Measurements from ENCODE around the gene SNAI1. TPM values are rescaled to one million over a fixed set of nuclear protein-coding genes. Genes with fewer than 3 reads are reported as not detected.
"Not testable (repeated sequence)": the region's sequence is repeated elsewhere in the genome, so short reads cannot be mapped to it uniquely, and the experiment has no call there.

SNAI1 gene
- total RNA-seq, 1 donor, result 2.7 TPM

GRCh38 chr20:49973981-49974380 is 8.8 kb upstream of the SNAI1 start:
- no peak for TF ChIP-seq CTCF (IDR thresholded peaks at IDR 0.05; ENCODE audit: insufficient read depth, low read length)
- no peak overlapping the region for H3K4me3 ChIP-seq (ENCODE audit: low read depth, low read length)
- DNase-seq (ENCODE audit: low read depth), result peak; percentile 32

- no peak for TF ChIP-seq CTCF (IDR thresholded peaks at IDR 0.05; ENCODE audit: insufficient read depth, low read length)
- peak; percentile 31 for DNase-seq (ENCODE audit: low read depth)
- no peak overlapping the region for H3K4me3 ChIP-seq (ENCODE audit: low read depth, low read length)
These were observed 6.2 kb upstream of the SNAI1 start for GRCh38 chr20:49976542-49976941.

- not testable (repeated sequence) for DNase-seq (ENCODE audit: low read depth); H3K4me3 ChIP-seq (ENCODE audit: low read depth, low read length)
These were observed 5.0 kb upstream of the SNAI1 start for GRCh38 chr20:49977740-49978139.

- no peak for DNase-seq (ENCODE audit: low read depth)
- TF ChIP-seq CTCF (IDR thresholded peaks at IDR 0.05; ENCODE audit: insufficient read depth, low read length), result no peak
- no peak overlapping the region for H3K4me3 ChIP-seq (ENCODE audit: low read depth, low read length)
These were observed 4.1 kb upstream of the SNAI1 start for GRCh38 chr20:49978685-49979029.

DNA sequence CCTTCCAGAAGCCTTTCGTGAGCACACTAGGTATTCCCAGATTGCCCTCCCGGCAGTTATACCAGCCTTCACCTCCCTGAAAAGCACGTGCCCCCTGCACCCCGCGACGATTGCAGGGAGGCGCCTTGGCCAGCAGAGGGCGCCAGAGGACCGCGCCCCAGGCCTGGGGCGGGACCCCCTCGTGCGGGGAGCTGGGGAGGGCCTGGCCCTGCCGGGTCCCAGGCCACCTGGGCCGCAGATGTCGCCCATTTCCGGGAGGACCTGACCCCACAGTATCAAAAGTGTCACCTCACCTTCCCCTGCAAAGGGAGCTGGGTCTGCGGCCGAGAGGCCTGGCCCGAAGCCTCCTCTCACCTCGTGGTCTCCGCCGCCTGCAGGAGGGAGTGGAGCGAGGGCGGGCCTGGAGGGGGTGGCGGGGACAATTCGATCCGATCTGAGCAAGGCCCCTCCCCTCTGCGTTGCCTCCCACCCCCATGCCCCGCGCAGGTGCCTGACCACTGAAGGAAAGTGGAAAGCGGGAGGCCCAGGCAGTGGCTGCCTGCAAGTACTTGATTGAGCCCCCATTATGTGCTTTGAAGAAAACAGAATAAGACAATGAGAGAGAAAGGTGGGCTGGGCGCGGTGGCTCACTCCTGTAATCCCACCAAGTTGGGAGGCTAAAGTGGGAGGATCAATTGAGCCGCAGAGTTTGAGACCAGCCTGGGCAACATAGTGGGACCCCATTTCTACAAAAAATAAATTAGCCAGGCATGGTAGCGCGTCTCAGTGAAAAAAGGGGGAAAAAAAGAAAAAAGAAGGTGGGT is 3.5 kb upstream of the SNAI1 start:
- peak; percentile 91 for TF ChIP-seq CTCF (IDR thresholded peaks at IDR 0.05; ENCODE audit: insufficient read depth, low read length)
- DNase-seq (ENCODE audit: low read depth), result peak; percentile 13
- peak overlapping the region; percentile 50 for H3K4me3 ChIP-seq (ENCODE audit: low read depth, low read length)

DNA sequence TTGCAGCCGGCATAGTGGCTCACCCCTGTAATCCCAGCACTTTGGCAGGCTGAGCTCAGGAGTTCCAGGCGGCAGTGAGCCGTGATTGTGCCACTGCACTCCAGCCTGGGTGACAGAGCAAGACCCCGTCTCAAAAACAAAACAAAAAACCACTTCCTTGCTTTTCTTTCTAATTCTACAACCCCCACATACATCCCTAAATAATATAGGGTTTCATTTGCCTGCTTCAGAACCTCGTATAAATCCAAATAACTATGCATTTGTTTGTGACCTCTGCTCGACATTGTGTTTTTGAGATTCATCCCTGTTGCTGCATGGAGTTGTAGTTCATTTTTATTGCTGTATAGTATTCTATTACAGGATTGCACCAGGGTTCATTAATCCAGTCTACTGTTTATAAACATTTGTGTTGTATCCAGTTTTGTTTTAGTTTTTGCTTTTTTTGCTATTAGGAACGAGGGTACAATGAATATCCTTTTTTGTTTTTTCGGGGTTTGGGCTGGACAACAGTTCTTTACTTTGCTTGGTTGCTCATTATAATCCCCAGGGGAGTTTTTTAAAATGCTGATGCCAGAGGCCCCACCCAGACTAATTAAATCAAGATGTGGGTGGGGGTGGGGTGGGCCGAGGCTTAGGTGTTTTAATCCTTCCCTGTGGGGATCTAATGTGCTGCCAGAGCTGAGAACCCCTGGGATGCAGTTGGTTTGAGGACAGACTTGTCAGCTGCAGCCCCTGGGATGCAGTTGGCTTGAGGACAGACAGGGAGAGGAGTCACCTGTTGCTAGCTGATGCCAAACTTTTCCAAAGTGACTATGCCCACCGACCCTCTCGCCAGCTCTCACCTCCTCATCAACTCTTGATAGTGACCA is 2.4 kb upstream of the SNAI1 start:
- H3K4me3 ChIP-seq (ENCODE audit: low read depth, low read length), result no peak overlapping the region
- no peak for TF ChIP-seq CTCF (IDR thresholded peaks at IDR 0.05; ENCODE audit: insufficient read depth, low read length)
- DNase-seq (ENCODE audit: low read depth), result no peak
